Mesothelial cell of epicardium (in vitro differentiated cells): ENCODE results near the gene PRPF40A. TPM values are rescaled to one million over a fixed set of nuclear protein-coding genes. Genes with fewer than 3 reads are reported as not detected.

Source experiments
- DNase-seq, 2 experiments: peaks; one replicate each; pipeline ENCODE4 v3.0.0; 2021; ENCODE audit warnings: low spot score in 2 of 2; ENCODE audit not compliant: unreplicated experiment in 2 of 2
- H3K27ac Mint-ChIP-seq: 2 replicates; pipeline ENCODE4 v1.8.0; 2021; ENCODE audit warnings: mixed read lengths
- H3K27me3 Mint-ChIP-seq: 2 replicates; pipeline ENCODE4 v1.8.0; 2021; ENCODE audit warnings: low read depth, mixed read lengths
- H3K36me3 Mint-ChIP-seq: 2 replicates; pipeline ENCODE4 v1.8.0; 2021; ENCODE audit warnings: mixed read lengths
- H3K4me1 Mint-ChIP-seq: 2 replicates; pipeline ENCODE4 v1.8.0; 2021; ENCODE audit warnings: mixed read lengths
- H3K4me3 Mint-ChIP-seq: 2 replicates; pipeline ENCODE4 v1.8.0; 2021; ENCODE audit warnings: mild to moderate bottlenecking, moderate library complexity, mixed read lengths
- H3K9me3 Mint-ChIP-seq: 2 replicates; pipeline ENCODE4 v1.8.0; 2021; ENCODE audit warnings: mixed read lengths
- CTCF ChIP-seq: fragments of 200-600 bp; sonication (generic); IDR thresholded peaks from one replicate; pipeline ENCODE4 v1.5.0; 2021; ENCODE audit warnings: antibody characterized with exemption; ENCODE audit not compliant: unreplicated experiment
- total RNA-seq: library from RNA; stranded (reverse); gene quantifications from 3 replicates; pipeline ENCODE4 v1.2.1, GENCODE V29; 2021

Gene PRPF40A
- total RNA-seq, 1 donor from 2014 or later = 134 TPM

GRCh38 chr2:152715112-152715511, 2.1 kb downstream of the PRPF40A start:
- Mint-ChIP-seq H3K36me3 (peaks cover 25% of the 10 kb centered on the region), H3K4me1 (peaks cover 29% of the 10 kb centered on the region), H3K27me3 (no peaks in the 10 kb centered on the region), H3K27ac (peak overlapping the region; percentile 88), H3K9me3 (no peaks in the 10 kb centered on the region), H3K4me3 (peak overlapping the region; percentile 36)
- DNase-seq = no peak
- no peak for TF ChIP-seq CTCF

GRCh38 chr2:152710713-152711112, 6.5 kb downstream of the PRPF40A start:
- Mint-ChIP-seq H3K4me3 (no peak overlapping the region), H3K9me3 (peaks cover 8% of the 10 kb centered on the region), H3K4me1 (peaks cover 9% of the 10 kb centered on the region), H3K27me3 (no peaks in the 10 kb centered on the region), H3K27ac (no peak overlapping the region), H3K36me3 (peaks cover 53% of the 10 kb centered on the region)
- no peak for TF ChIP-seq CTCF
- DNase-seq = no peak

GRCh38 chr2:152708742-152709141, 8.5 kb downstream of the PRPF40A start:
- TF ChIP-seq CTCF = no peak
- DNase-seq = no peak
- Mint-ChIP-seq H3K27ac (no peak overlapping the region), H3K27me3 (no peaks in the 10 kb centered on the region), H3K36me3 (peaks cover 55% of the 10 kb centered on the region), H3K9me3 (peaks cover 8% of the 10 kb centered on the region), H3K4me1 (peaks cover 2% of the 10 kb centered on the region), H3K4me3 (no peak overlapping the region)

- Mint-ChIP-seq H3K9me3 (peaks cover 29% of the 10 kb centered on the region), H3K27ac (no peak overlapping the region), H3K36me3 (peaks cover 66% of the 10 kb centered on the region), H3K4me1 (peaks cover 2% of the 10 kb centered on the region), H3K27me3 (no peaks in the 10 kb centered on the region), H3K4me3 (no peak overlapping the region)
- no peak for TF ChIP-seq CTCF
- no peak for DNase-seq
Measured at GRCh38 chr2:152706477-152707021, 10.7 kb downstream of the PRPF40A start.

- DNase-seq = no peak
- Mint-ChIP-seq H3K27me3 (no peaks in the 10 kb centered on the region), H3K36me3 (peaks cover 43% of the 10 kb centered on the region), H3K4me3 (no peak overlapping the region), H3K27ac (no peak overlapping the region), H3K4me1 (peaks cover 8% of the 10 kb centered on the region), H3K9me3 (peaks cover 28% of the 10 kb centered on the region)
- TF ChIP-seq CTCF = no peak
Measured at GRCh38 chr2:152701198-152701597, 16.1 kb downstream of the PRPF40A start.

- Mint-ChIP-seq H3K4me3 (no peak overlapping the region), H3K4me1 (peaks cover 16% of the 10 kb centered on the region), H3K27me3 (no peaks in the 10 kb centered on the region), H3K9me3 (peaks cover 5% of the 10 kb centered on the region), H3K27ac (peak overlapping the region; percentile 25), H3K36me3 (peaks cover 16% of the 10 kb centered on the region)
- TF ChIP-seq CTCF = no peak
- no peak for DNase-seq
Measured at GRCh38 chr2:152696476-152696875, 20.8 kb downstream of the PRPF40A start.
